BJ (cell line): ENCODE results near the gene GSTT4. TPM values are rescaled to one million over a fixed set of nuclear protein-coding genes. Genes with fewer than 3 reads are reported as not detected.
"Not testable (repeated sequence)": the region's sequence is repeated elsewhere in the genome, so short reads cannot be mapped to it uniquely, and the experiment has no call there.

Source experiments
- CTCF ChIA-PET: fragments of 350-600 bp; formaldehyde crosslinking; extraction: SDS; loops from one replicate; lab custom pipeline; 2021; ENCODE audit warnings: antibody characterized with exemption, inconsistent platforms; lab: Yijun Ruan, JAX
- POLR2A ChIA-PET: fragments of 300-600 bp; sonication (Branson Sonifier 250); formaldehyde crosslinking; extraction: SDS; loops from one replicate; lab custom pipeline; 2021; ENCODE audit warnings: antibody characterized with exemption; lab: Charles Lee
- DNase-seq: peaks from one replicate; pipeline ENCODE4 v3.0.0-alpha.2; 2011; ENCODE audit warnings: low read depth
- H3K27me3 ChIP-seq: 2 replicates; pipeline ENCODE4 v1.6.0; 2011; ENCODE audit warnings: low read length; ENCODE audit not compliant: control insufficient read depth, insufficient read depth
- H3K36me3 ChIP-seq: 2 replicates; pipeline ENCODE4 v1.5.1; 2011; ENCODE audit warnings: low read length; ENCODE audit not compliant: control insufficient read depth, insufficient read depth
- H3K4me3 ChIP-seq: 2 replicates; pipeline ENCODE4 v1.5.1; 2011; ENCODE audit warnings: low read depth, mild to moderate bottlenecking, control low read depth, low read length
- CTCF ChIP-seq: IDR thresholded peaks from 2 replicates; pipeline ENCODE4 v1.5.1; 2011; ENCODE audit warnings: low read depth, mild to moderate bottlenecking, control low read depth, inconsistent platforms, low read length, moderate library complexity; ENCODE audit not compliant: insufficient read depth
- polyA plus RNA-seq: library from polyadenylated mRNA; depleted of rRNA; stranded (reverse); fragments of >200 nt; gene quantifications from 2 replicates; pipeline ENCODE4 v1.2.3, GENCODE V29; 2011; rRNA removed

Gene GSTT4
- polyA plus RNA-seq, 1 experiment: not detected

GRCh38 chr22:23956301-23956900 is 48.9 kb downstream of the GSTT4 start:
- POLR2A ChIA-PET, H3K36me3 ChIP-seq: not testable (repeated sequence)
- TF ChIP-seq CTCF: peak; percentile 68

DNA sequence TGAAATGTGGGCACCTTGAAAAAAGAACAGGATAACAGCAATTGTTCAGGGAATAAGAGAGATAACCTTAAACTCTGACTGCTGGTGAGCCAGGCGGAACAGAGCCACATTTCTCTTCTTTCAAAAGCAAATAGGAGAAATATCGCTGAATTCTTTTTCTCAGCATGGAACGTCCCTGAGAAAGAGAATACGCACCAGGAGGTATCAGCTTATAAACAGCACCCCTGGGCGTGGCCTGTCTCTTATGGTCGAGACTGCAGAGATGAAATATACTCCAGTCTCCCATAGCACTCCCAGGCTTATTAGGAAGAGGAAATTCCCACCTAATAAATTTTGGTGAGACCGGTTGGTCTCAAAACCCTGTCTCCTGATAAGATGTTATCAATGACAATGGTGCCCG is 49.4 kb downstream of the GSTT4 start:
- POLR2A ChIA-PET, DNase-seq: not testable (repeated sequence)
- CTCF ChIA-PET: interaction anchor here (0.6 to 1.6 kb wide), 7 partner anchors 17 to 221 kb away, joined by 3 to 11 read pairs (median 4); no protein-coding TSS in a partner anchor

More at GRCh38 chr22:23956301-23956900, 48.9 kb downstream of the GSTT4 start:
- H3K4me3 ChIP-seq, H3K27me3 ChIP-seq: not testable (repeated sequence)
- DNase-seq: peak; percentile 0
- CTCF ChIA-PET: interaction anchor here (0.6 to 1.6 kb wide), 7 partner anchors 18 to 221 kb away, joined by 3 to 11 read pairs (median 4); no protein-coding TSS in a partner anchor

DNA sequence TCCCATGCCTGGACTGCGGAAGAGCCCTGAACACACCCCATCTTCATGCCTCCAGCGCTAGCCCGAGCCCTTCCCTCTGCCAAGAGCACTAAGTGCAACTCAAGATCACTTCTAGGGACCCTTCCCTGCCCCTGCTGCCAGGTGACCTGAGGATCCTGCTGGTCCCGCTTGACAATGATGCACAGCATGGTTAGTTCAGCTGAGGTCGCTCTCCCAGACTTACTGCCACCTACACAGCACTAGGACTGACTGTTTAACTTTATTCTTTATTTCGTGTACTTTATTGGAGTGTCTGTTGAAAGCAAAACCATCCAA is 50.3 kb downstream of the GSTT4 start:
- CTCF ChIA-PET: not testable (repeated sequence)

More for the DNA sequence above, 49.4 kb downstream of the GSTT4 start:
- H3K36me3 ChIP-seq, H3K27me3 ChIP-seq, H3K4me3 ChIP-seq: not testable (repeated sequence)

DNA sequence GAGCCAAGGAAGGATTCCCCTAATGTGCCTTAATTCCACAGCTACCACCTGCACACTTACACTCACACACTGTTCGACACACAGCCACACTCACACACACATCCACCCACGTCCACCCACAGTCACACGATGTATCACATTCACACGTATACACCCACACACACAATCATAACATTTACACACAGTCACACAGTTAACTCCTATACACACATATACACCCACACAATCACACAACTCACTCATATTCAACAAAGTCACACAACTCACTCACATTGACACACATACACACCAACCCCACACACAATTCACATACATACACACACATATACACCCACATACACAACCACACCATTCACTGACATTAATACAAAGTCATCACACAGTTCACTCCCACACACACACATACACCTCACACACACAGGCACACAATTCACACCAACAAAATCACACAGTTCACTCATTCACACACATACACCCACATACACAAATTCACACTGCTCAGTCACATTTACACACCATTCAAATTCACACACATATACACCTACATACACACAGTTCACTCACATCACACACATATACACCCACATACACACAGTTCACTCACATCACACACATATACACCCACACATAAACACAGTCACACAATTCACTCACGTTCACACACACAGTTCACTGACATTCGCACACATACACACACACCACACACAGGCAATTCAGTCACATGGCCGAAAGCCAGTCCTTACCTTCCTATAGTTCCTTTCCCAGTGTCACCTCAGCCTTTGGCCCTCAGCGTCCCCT is 50.9 kb downstream of the GSTT4 start:
- H3K36me3 ChIP-seq, DNase-seq, CTCF ChIA-PET, POLR2A ChIA-PET, H3K27me3 ChIP-seq, H3K4me3 ChIP-seq: not testable (repeated sequence)

More for the DNA sequence above, 50.3 kb downstream of the GSTT4 start:
- DNase-seq, H3K27me3 ChIP-seq, POLR2A ChIA-PET, H3K36me3 ChIP-seq, H3K4me3 ChIP-seq: not testable (repeated sequence)

- DNase-seq, H3K4me3 ChIP-seq, H3K27me3 ChIP-seq, H3K36me3 ChIP-seq, POLR2A ChIA-PET: not testable (repeated sequence)
- CTCF ChIA-PET: interaction anchor here (1.2 kb wide), 1 partner anchor 222 kb away, joined by 4 read pairs; no protein-coding TSS in a partner anchor
Measured at GRCh38 chr22:23953485-23953884, 51.8 kb downstream of the GSTT4 start.

- H3K27me3 ChIP-seq: not testable (repeated sequence)
Measured at GRCh38 chr22:23952794-23953405, 52.4 kb downstream of the GSTT4 start.

GRCh38 chr22:23951383-23951782 is 53.9 kb downstream of the GSTT4 start:
- CTCF ChIA-PET, DNase-seq, H3K4me3 ChIP-seq, POLR2A ChIA-PET, H3K27me3 ChIP-seq, H3K36me3 ChIP-seq: not testable (repeated sequence)

More at GRCh38 chr22:23952794-23953405, 52.4 kb downstream of the GSTT4 start:
- CTCF ChIA-PET: interaction anchor here (1.2 kb wide), 1 partner anchor 222 kb away, joined by 4 read pairs; no protein-coding TSS in a partner anchor
- POLR2A ChIA-PET, H3K4me3 ChIP-seq, H3K36me3 ChIP-seq, DNase-seq: not testable (repeated sequence)

- H3K27me3 ChIP-seq, H3K36me3 ChIP-seq, CTCF ChIA-PET, POLR2A ChIA-PET, DNase-seq, H3K4me3 ChIP-seq: not testable (repeated sequence)
Measured at GRCh38 chr22:23949764-23950163, 55.5 kb downstream of the GSTT4 start.

Other genes starting within 250 kb of the GSTT4 start
- gene C22orf15, start 242.5 kb downstream of the GSTT4 start, polyA plus RNA-seq: 2.6 and 4.0 TPM in 2 replicates
- gene CHCHD10, start 237.5 kb downstream of the GSTT4 start, polyA plus RNA-seq: 22.1 and 22.5 TPM in 2 replicates
- gene MMP11, start 232.6 kb downstream of the GSTT4 start, polyA plus RNA-seq: 14.5 and 38.1 TPM in 2 replicates
- 136 and 174 TPM in 2 replicates for gene SMARCB1, start 218.5 kb downstream of the GSTT4 start, polyA plus RNA-seq
- 0.47 and 0.71 TPM in 2 replicates for gene DERL3, start 166.4 kb downstream of the GSTT4 start, polyA plus RNA-seq
- 9.6 and 14.7 TPM in 2 replicates for gene SLC2A11, start 147.6 kb downstream of the GSTT4 start, polyA plus RNA-seq
- gene MIF, start 111.1 kb downstream of the GSTT4 start, polyA plus RNA-seq: 202 and 246 TPM in 2 replicates
- 3.6 and 5.9 TPM in 2 replicates for gene GSTT2B, start 44.3 kb downstream of the GSTT4 start, polyA plus RNA-seq
- 0.06 TPM in 1 of 2 replicates, not detected in the other for gene DDTL, start 38.6 kb downstream of the GSTT4 start, polyA plus RNA-seq
- 79.5 and 87.3 TPM in 2 replicates for gene DDT, start 31.0 kb downstream of the GSTT4 start, polyA plus RNA-seq
- 0.16 and 0.23 TPM in 2 replicates for gene GSTT2, start 25.3 kb downstream of the GSTT4 start, polyA plus RNA-seq
- 7.0 and 7.2 TPM in 2 replicates for gene CABIN1, start 5.9 kb upstream of the GSTT4 start, polyA plus RNA-seq
- gene SUSD2, start 176.0 kb upstream of the GSTT4 start, polyA plus RNA-seq: 2.6 and 5.2 TPM in 2 replicates
- gene GGT5, start 239.6 kb upstream of the GSTT4 start, polyA plus RNA-seq: 13.3 and 29.1 TPM in 2 replicates